NCI-H460 (cell line): ENCODE measurements around the gene IGSF11. TPM values are rescaled to one million over a fixed set of nuclear protein-coding genes. Genes with fewer than 3 reads are reported as not detected.

Experiments used
- DNase-seq: peaks from one replicate; pipeline ENCODE4 v3.0.0-alpha.2; 2016; ENCODE audit warnings: low read depth; ENCODE audit errors: extremely low read depth
- total RNA-seq: library from RNA; depleted of rRNA; stranded (reverse); fragments of >200 nt; shearing (Covaris generic); gene quantifications from 2 replicates; pipeline ENCODE4 v1.2.3, GENCODE V29; 2014

IGSF11 gene
- total RNA-seq, 1 experiment from 2014 or later = not detected

GRCh38 chr3:118955914-118956556 is 78.6 kb downstream of the IGSF11 start:
- DNase-seq = no peak

GRCh38 chr3:118951089-118951488 is 83.6 kb downstream of the IGSF11 start:
- no peak for DNase-seq

GRCh38 chr3:118949113-118949760 is 85.4 kb downstream of the IGSF11 start:
- DNase-seq = no peak

GRCh38 chr3:118948146-118948545 is 86.5 kb downstream of the IGSF11 start:
- DNase-seq = no peak

- DNase-seq = no peak
These were observed 88.2 kb downstream of the IGSF11 start for GRCh38 chr3:118946449-118946848.

- no peak for DNase-seq
These were observed 88.8 kb downstream of the IGSF11 start for GRCh38 chr3:118945834-118946233.

GRCh38 chr3:118943597-118943996 is 91.0 kb downstream of the IGSF11 start:
- DNase-seq = no peak

GRCh38 chr3:118942671-118943070 is 92.0 kb downstream of the IGSF11 start:
- DNase-seq = no peak

- no peak for DNase-seq
These were observed 92.5 kb downstream of the IGSF11 start for GRCh38 chr3:118942195-118942594.

GRCh38 chr3:118941236-118941635 is 93.4 kb downstream of the IGSF11 start:
- no peak for DNase-seq

GRCh38 chr3:118938183-118938961 is 96.3 kb downstream of the IGSF11 start:
- DNase-seq = no peak

GRCh38 chr3:118936811-118937210 is 97.8 kb downstream of the IGSF11 start:
- no peak for DNase-seq

GRCh38 chr3:118932822-118933558 is 101.7 kb downstream of the IGSF11 start:
- no peak for DNase-seq

GRCh38 chr3:118931996-118932395 is 102.7 kb downstream of the IGSF11 start:
- DNase-seq = no peak

- DNase-seq = no peak
These were observed 107.2 kb downstream of the IGSF11 start for GRCh38 chr3:118927449-118927848.

- no peak for DNase-seq
These were observed 122.5 kb downstream of the IGSF11 start for GRCh38 chr3:118912188-118912587.

- DNase-seq = no peak
These were observed 124.3 kb downstream of the IGSF11 start for GRCh38 chr3:118910332-118910731.

GRCh38 chr3:118909763-118910162 is 124.9 kb downstream of the IGSF11 start:
- no peak for DNase-seq

GRCh38 chr3:118907909-118908308 is 126.7 kb downstream of the IGSF11 start:
- no peak for DNase-seq

GRCh38 chr3:118900737-118901525 is 133.7 kb downstream of the IGSF11 start:
- no peak for DNase-seq
